Measurements from ENCODE around the gene PSTPIP1. TPM values are rescaled to one million over a fixed set of nuclear protein-coding genes. Genes with fewer than 3 reads are reported as not detected.
A peak's percentile ranks its signal among the peaks of the same experiment; 100 is the strongest.

PSTPIP1 gene
- total and polyA plus RNA-seq, 2 of the 8 experiments (the other 6 are each of a cell fraction or from before 2014, with no cell fraction given): 1.6 to 1.8 TPM

DNA sequence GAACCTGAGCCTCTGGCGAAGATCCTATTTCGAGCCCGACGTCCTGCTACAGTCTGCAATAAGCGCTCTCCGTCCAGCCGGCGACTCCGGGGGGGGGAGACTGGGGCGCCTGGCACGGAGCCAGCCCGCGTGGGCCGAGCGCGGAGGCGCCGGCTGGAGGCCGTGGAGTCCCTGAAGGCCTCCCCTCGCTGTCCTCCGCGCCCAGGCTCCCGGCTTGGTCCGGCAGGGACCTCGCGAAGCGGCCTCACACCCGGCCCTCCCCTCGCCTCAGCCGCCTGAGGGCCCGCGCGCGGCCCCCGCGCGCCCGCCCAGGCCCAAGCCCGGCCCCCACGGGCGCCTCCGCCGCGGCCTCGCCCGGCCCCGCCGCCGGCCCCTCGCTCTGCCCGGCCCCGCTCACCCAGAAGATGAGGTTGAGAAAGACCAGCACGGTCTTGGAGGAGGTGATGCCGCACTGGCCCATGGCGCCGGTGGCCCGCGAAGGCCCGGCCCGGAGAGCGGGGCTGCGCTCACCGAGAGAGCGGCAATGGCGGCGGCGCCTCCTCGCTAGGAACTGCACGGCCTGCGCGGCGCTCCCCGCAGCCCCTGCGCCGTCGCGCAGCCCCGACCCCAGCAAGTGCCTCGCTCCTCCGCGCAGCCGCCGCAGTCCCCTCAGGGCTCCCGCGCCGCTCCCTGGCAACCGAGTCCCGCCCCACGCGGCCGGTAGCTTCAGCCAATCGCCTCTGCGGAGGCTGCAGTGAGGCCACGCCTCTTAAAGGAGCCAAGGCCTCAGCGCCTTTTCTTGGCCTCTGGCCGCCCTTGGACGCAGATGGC, 75.8 kb downstream of the PSTPIP1 start, which contains the start of gene TSPAN3 (continued):
- TF ChIP-seq, protein P1, sequence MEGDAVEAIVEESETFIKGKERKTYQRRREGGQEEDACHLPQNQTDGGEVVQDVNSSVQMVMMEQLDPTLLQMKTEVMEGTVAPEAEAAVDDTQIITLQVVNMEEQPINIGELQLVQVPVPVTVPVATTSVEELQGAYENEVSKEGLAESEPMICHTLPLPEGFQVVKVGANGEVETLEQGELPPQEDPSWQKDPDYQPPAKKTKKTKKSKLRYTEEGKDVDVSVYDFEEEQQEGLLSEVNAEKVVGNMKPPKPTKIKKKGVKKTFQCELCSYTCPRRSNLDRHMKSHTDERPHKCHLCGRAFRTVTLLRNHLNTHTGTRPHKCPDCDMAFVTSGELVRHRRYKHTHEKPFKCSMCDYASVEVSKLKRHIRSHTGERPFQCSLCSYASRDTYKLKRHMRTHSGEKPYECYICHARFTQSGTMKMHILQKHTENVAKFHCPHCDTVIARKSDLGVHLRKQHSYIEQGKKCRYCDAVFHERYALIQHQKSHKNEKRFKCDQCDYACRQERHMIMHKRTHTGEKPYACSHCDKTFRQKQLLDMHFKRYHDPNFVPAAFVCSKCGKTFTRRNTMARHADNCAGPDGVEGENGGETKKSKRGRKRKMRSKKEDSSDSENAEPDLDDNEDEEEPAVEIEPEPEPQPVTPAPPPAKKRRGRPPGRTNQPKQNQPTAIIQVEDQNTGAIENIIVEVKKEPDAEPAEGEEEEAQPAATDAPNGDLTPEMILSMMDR (IDR thresholded peaks at IDR 0.05; ENCODE audit: control extremely low read depth in 1 of 3, insufficient read depth in 1 of 3, low read depth in 1 of 3, low read length in 3 of 3): no peak
- TF ChIP-seq PHF8 (conservative IDR thresholded peaks at IDR 0.05; ENCODE audit: low read depth, low read length) (peak; percentile 90), SAP30 (IDR thresholded peaks at IDR 0.05; ENCODE audit: insufficient read depth, insufficient replicate concordance, low read length) (no peak), NANOG (IDR thresholded peaks at IDR 0.05; ENCODE audit: insufficient read depth, low read depth, low read length, poor library complexity, severe bottlenecking) (no peak), CHD2 (IDR thresholded peaks at IDR 0.05; ENCODE audit: low read length) (0 out of 2 replicates have a peak, but pooled peaks have one; percentile 19), MAFK (IDR thresholded peaks at IDR 0.05; ENCODE audit: low read depth, low read length) (no peak)
